ENCODE measurements around the gene TSN.

DNA sequence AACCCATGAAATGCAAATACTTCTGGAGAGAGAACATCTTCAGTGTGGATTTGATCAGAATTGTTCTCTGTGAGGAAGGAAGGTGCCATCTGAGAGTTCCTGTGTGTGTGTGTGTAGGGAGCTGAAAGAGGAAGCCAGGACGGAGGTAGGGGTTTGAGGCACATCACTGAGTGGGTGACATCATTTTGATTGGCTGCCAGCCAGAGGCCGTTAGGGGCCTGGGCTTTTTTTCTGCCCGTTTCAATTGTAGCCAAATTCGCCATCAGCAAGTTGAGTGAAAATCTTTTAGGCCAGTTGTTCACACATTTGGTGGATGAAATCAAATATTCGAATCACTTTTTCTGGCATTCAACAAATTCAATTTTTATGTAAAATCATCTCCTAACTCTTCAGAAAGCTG is 48.9 kb downstream of the TSN start:
- TF ChIP-seq EZH2 (IDR thresholded peaks at IDR 0.05) (no peak), POLR2AphosphoS5 (IDR thresholded peaks at IDR 0.05; ENCODE audit: borderline replicate concordance, low read depth, low read length) (no peak), FOXP2 (optimal IDR thresholded peaks at IDR 0.05; ENCODE audit: control extremely low read depth, extremely low read length, insufficient read depth) (no peak)

Data from SK-N-MC (cell line).